ENCODE results near the gene FXYD2. TPM values are rescaled to one million over a fixed set of nuclear protein-coding genes. Genes with fewer than 3 reads are reported as not detected.

FXYD2 gene
- total RNA-seq, 1 donor from 2014 or later = not detected

GRCh38 chr11:117789241-117789640, 35.3 kb downstream of the FXYD2 start:
- Histone ChIP-seq H3K9ac (ENCODE audit: low read length) (no peak overlapping the region), H3K4me3 (ENCODE audit: insufficient read depth, low read depth, low read length) (no peak overlapping the region), H3K4me2 (ENCODE audit: low read length) (no peak overlapping the region), H3K79me2 (ENCODE audit: insufficient read depth, low read length) (no peaks in the 10 kb centered on the region), H2AFZ (ENCODE audit: low read depth, low read length) (no peak overlapping the region), H3K36me3 (ENCODE audit: insufficient read depth, low read length) (no peaks in the 10 kb centered on the region), H4K20me1 (ENCODE audit: insufficient read depth, low read length) (no peaks in the 10 kb centered on the region), H3K27me3 (ENCODE audit: insufficient read depth, low read length) (peaks cover 29% of the 10 kb centered on the region), H3K4me1 (ENCODE audit: insufficient read depth, low read length) (no peaks in the 10 kb centered on the region), H3K27ac (ENCODE audit: low read depth, low read length) (no peak overlapping the region), H3K9me3 (ENCODE audit: insufficient read depth, low read depth, low read length) (no peaks in the 10 kb centered on the region)
- Mint-ChIP-seq H3K4me1 (ENCODE audit: low read depth, unreplicated experiment) (peaks cover 2% of the 10 kb centered on the region), H3K27me3 (ENCODE audit: low read depth, unreplicated experiment) (peaks cover 99% of the 10 kb centered on the region), H3K27ac (ENCODE audit: unreplicated experiment) (no peak overlapping the region), H3K9me3 (ENCODE audit: unreplicated experiment) (no peaks in the 10 kb centered on the region), H3K4me3 (ENCODE audit: unreplicated experiment) (no peak overlapping the region), H3K36me3 (ENCODE audit: low read depth, unreplicated experiment) (no peaks in the 10 kb centered on the region)
- TF ChIP-seq, protein P1, sequence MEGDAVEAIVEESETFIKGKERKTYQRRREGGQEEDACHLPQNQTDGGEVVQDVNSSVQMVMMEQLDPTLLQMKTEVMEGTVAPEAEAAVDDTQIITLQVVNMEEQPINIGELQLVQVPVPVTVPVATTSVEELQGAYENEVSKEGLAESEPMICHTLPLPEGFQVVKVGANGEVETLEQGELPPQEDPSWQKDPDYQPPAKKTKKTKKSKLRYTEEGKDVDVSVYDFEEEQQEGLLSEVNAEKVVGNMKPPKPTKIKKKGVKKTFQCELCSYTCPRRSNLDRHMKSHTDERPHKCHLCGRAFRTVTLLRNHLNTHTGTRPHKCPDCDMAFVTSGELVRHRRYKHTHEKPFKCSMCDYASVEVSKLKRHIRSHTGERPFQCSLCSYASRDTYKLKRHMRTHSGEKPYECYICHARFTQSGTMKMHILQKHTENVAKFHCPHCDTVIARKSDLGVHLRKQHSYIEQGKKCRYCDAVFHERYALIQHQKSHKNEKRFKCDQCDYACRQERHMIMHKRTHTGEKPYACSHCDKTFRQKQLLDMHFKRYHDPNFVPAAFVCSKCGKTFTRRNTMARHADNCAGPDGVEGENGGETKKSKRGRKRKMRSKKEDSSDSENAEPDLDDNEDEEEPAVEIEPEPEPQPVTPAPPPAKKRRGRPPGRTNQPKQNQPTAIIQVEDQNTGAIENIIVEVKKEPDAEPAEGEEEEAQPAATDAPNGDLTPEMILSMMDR (IDR thresholded peaks at IDR 0.05; ENCODE audit: insufficient read depth, low read depth, low read length) = no peak
- no peak for TF ChIP-seq EZH2 (IDR thresholded peaks at IDR 0.05; ENCODE audit: insufficient read depth, low read length)
- DNase-seq (ENCODE audit: low read depth) (no peak), FAIRE-seq (no peak)

- no peak overlapping the region for H3K4me2 ChIP-seq (ENCODE audit: low read length)
- no peaks in the 10 kb centered on the region for H3K36me3 ChIP-seq (ENCODE audit: insufficient read depth, low read length)
- no peak for DNase-seq (ENCODE audit: low read depth)
- TF ChIP-seq, protein P1 (IDR thresholded peaks at IDR 0.05; ENCODE audit: insufficient read depth, low read depth, low read length) = no peak
- no peak for TF ChIP-seq EZH2 (IDR thresholded peaks at IDR 0.05; ENCODE audit: insufficient read depth, low read length)
- H3K36me3 Mint-ChIP-seq (ENCODE audit: low read depth, unreplicated experiment) = no peaks in the 10 kb centered on the region
- H3K4me1 ChIP-seq (ENCODE audit: insufficient read depth, low read length) = no peaks in the 10 kb centered on the region
- no peak overlapping the region for H3K4me3 ChIP-seq (ENCODE audit: insufficient read depth, low read depth, low read length)
- H3K9ac ChIP-seq (ENCODE audit: low read length) = no peak overlapping the region
- peak overlapping the region; percentile 71 for H3K27ac Mint-ChIP-seq (ENCODE audit: unreplicated experiment)
- H3K9me3 Mint-ChIP-seq (ENCODE audit: unreplicated experiment) = no peaks in the 10 kb centered on the region
- no peaks in the 10 kb centered on the region for H3K9me3 ChIP-seq (ENCODE audit: insufficient read depth, low read depth, low read length)
- no peak overlapping the region for H3K4me3 Mint-ChIP-seq (ENCODE audit: unreplicated experiment)
- H3K79me2 ChIP-seq (ENCODE audit: insufficient read depth, low read length) = no peaks in the 10 kb centered on the region
- peaks cover 27% of the 10 kb centered on the region for H3K27me3 ChIP-seq (ENCODE audit: insufficient read depth, low read length)
- peaks cover 2% of the 10 kb centered on the region for H3K4me1 Mint-ChIP-seq (ENCODE audit: low read depth, unreplicated experiment)
- H2AFZ ChIP-seq (ENCODE audit: low read depth, low read length) = no peak overlapping the region
- H3K27ac ChIP-seq (ENCODE audit: low read depth, low read length) = no peak overlapping the region
- no peaks in the 10 kb centered on the region for H4K20me1 ChIP-seq (ENCODE audit: insufficient read depth, low read length)
- H3K27me3 Mint-ChIP-seq (ENCODE audit: low read depth, unreplicated experiment) = peaks cover 98% of the 10 kb centered on the region
- FAIRE-seq = no peak
Observed at GRCh38 chr11:117786135-117786870, 38.2 kb downstream of the FXYD2 start.

DNA sequence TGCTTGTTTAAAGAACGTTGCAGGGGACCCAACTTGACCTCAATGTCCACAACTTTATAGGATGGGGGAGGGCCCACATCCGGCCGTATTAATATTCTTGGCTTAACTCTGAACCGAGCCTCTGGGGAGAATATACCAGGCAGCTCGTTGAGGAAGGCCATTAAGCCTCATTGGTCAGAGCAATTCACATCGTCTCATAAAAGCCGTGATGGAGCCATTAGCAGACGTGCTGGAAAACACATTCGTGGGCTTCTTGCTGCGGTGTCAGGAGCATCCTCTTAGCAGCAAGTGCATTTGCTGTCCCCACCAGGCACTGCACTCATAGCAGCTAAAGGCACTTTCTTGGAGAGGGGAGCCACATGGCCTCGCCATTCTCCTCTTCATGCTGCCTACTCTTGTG, 42.4 kb downstream of the FXYD2 start:
- Mint-ChIP-seq H3K4me3 (ENCODE audit: unreplicated experiment) (no peak overlapping the region), H3K27ac (ENCODE audit: unreplicated experiment) (no peak overlapping the region), H3K36me3 (ENCODE audit: low read depth, unreplicated experiment) (no peaks in the 10 kb centered on the region), H3K4me1 (ENCODE audit: low read depth, unreplicated experiment) (peaks cover 2% of the 10 kb centered on the region), H3K9me3 (ENCODE audit: unreplicated experiment) (peaks cover 3% of the 10 kb centered on the region), H3K27me3 (ENCODE audit: low read depth, unreplicated experiment) (peaks cover 94% of the 10 kb centered on the region)
- Histone ChIP-seq H4K20me1 (ENCODE audit: insufficient read depth, low read length) (no peaks in the 10 kb centered on the region), H3K9ac (ENCODE audit: low read length) (no peak overlapping the region), H3K36me3 (ENCODE audit: insufficient read depth, low read length) (no peaks in the 10 kb centered on the region), H3K79me2 (ENCODE audit: insufficient read depth, low read length) (no peaks in the 10 kb centered on the region), H3K27me3 (ENCODE audit: insufficient read depth, low read length) (peaks cover 40% of the 10 kb centered on the region), H3K4me1 (ENCODE audit: insufficient read depth, low read length) (no peaks in the 10 kb centered on the region), H3K9me3 (ENCODE audit: insufficient read depth, low read depth, low read length) (no peaks in the 10 kb centered on the region), H3K4me2 (ENCODE audit: low read length) (no peak overlapping the region), H3K4me3 (ENCODE audit: insufficient read depth, low read depth, low read length) (no peak overlapping the region), H3K27ac (ENCODE audit: low read depth, low read length) (no peak overlapping the region), H2AFZ (ENCODE audit: low read depth, low read length) (no peak overlapping the region)
- FAIRE-seq = no peak
- TF ChIP-seq EZH2 (IDR thresholded peaks at IDR 0.05; ENCODE audit: insufficient read depth, low read length) = no peak
- TF ChIP-seq, protein P1 (IDR thresholded peaks at IDR 0.05; ENCODE audit: insufficient read depth, low read depth, low read length) = no peak
- DNase-seq (ENCODE audit: low read depth) = no peak
